ENCODE measurements around the gene EPN3.

EPN3 gene

GRCh38 chr17:50581316-50581715, 48.8 kb downstream of the EPN3 start:
- Histone ChIP-seq H3K4me3 (ENCODE audit: low read depth, low read length) (no peak overlapping the region), H3K9ac (ENCODE audit: low read length) (no peak overlapping the region), H2BK12ac (ENCODE audit: low read length) (no peak overlapping the region), H3K4ac (ENCODE audit: low read depth, low read length) (no peak overlapping the region), H3K14ac (ENCODE audit: low read length) (no peak overlapping the region), H3K9me3 (ENCODE audit: insufficient read depth, low read depth, low read length) (no peaks in the 10 kb centered on the region), H3K36me3 (ENCODE audit: control insufficient read depth in 1 of 2, insufficient read depth in 2 of 2, low read length in 2 of 2) (no peaks in the 10 kb centered on the region), H2AFZ (ENCODE audit: insufficient read depth, low read length, poor library complexity) (no peak overlapping the region), H3K79me2 (ENCODE audit: control insufficient read depth, insufficient read depth, low read length, poor library complexity) (no peaks in the 10 kb centered on the region), H3K4me1 (ENCODE audit: control insufficient read depth in 1 of 2, insufficient read depth in 2 of 2, low read length in 2 of 2) (no peaks in the 10 kb centered on the region), H3K4me2 (ENCODE audit: low read length) (no peak overlapping the region), H4K8ac (ENCODE audit: low read depth, low read length) (no peak overlapping the region), H3K18ac (ENCODE audit: low read length) (no peak overlapping the region), H3K27me3 (ENCODE audit: insufficient read depth, low read length) (no peaks in the 10 kb centered on the region), H4K91ac (ENCODE audit: low read depth, low read length) (no peak overlapping the region), H2BK120ac (ENCODE audit: insufficient read depth, low read length, poor library complexity) (no peak overlapping the region), H3K23ac (ENCODE audit: low read length) (no peak overlapping the region), H2AK5ac (ENCODE audit: low read length) (no peak overlapping the region), H2BK5ac (ENCODE audit: low read depth, low read length, poor library complexity) (no peak overlapping the region), H3K27ac (ENCODE audit: low read depth, low read length) (no peak overlapping the region), H4K12ac (ENCODE audit: low read depth, low read length) (no peak overlapping the region), H3K79me1 (ENCODE audit: low read length) (no peaks in the 10 kb centered on the region)
- WGBS (ENCODE audit: extremely low coverage, insufficient coverage, insufficient read length) = no CpG with 5 or more reads among the region's 12 CpGs
- DNase-seq = no peak

- DNase-seq = no peak
- no peaks in the 10 kb centered on the region for H3K79me1 ChIP-seq (ENCODE audit: low read length)
- no peaks in the 10 kb centered on the region for H3K36me3 ChIP-seq (ENCODE audit: control insufficient read depth in 1 of 2, insufficient read depth in 2 of 2, low read length in 2 of 2)
- no peak overlapping the region for H3K4me2 ChIP-seq (ENCODE audit: low read length)
- no peak overlapping the region for H2BK120ac ChIP-seq (ENCODE audit: insufficient read depth, low read length, poor library complexity)
- no peak overlapping the region for H4K8ac ChIP-seq (ENCODE audit: low read depth, low read length)
- no peak overlapping the region for H4K12ac ChIP-seq (ENCODE audit: low read depth, low read length)
- no peak overlapping the region for H2BK5ac ChIP-seq (ENCODE audit: low read depth, low read length, poor library complexity)
- no peak overlapping the region for H4K91ac ChIP-seq (ENCODE audit: low read depth, low read length)
- no peaks in the 10 kb centered on the region for H3K9me3 ChIP-seq (ENCODE audit: insufficient read depth, low read depth, low read length)
- no peak overlapping the region for H2AK5ac ChIP-seq (ENCODE audit: low read length)
- no peak overlapping the region for H3K9ac ChIP-seq (ENCODE audit: low read length)
- H3K18ac ChIP-seq (ENCODE audit: low read length) = no peak overlapping the region
- H3K4ac ChIP-seq (ENCODE audit: low read depth, low read length) = no peak overlapping the region
- no peak overlapping the region for H3K27ac ChIP-seq (ENCODE audit: low read depth, low read length)
- no CpG with 5 or more reads among the region's 2 CpGs for WGBS (ENCODE audit: extremely low coverage, insufficient coverage, insufficient read length)
- H3K27me3 ChIP-seq (ENCODE audit: insufficient read depth, low read length) = no peaks in the 10 kb centered on the region
- H3K23ac ChIP-seq (ENCODE audit: low read length) = no peak overlapping the region
- H3K79me2 ChIP-seq (ENCODE audit: control insufficient read depth, insufficient read depth, low read length, poor library complexity) = no peaks in the 10 kb centered on the region
- no peak overlapping the region for H3K14ac ChIP-seq (ENCODE audit: low read length)
- no peak overlapping the region for H2AFZ ChIP-seq (ENCODE audit: insufficient read depth, low read length, poor library complexity)
- H3K4me1 ChIP-seq (ENCODE audit: control insufficient read depth in 1 of 2, insufficient read depth in 2 of 2, low read length in 2 of 2) = no peaks in the 10 kb centered on the region
- H2BK12ac ChIP-seq (ENCODE audit: low read length) = no peak overlapping the region
- no peak overlapping the region for H3K4me3 ChIP-seq (ENCODE audit: low read depth, low read length)
These were observed 50.2 kb downstream of the EPN3 start for GRCh38 chr17:50582741-50583140.

- no peak for DNase-seq
- H2BK5ac ChIP-seq (ENCODE audit: low read depth, low read length, poor library complexity) = no peak overlapping the region
- no peak overlapping the region for H3K4ac ChIP-seq (ENCODE audit: low read depth, low read length)
- no peak overlapping the region for H2BK12ac ChIP-seq (ENCODE audit: low read length)
- H3K18ac ChIP-seq (ENCODE audit: low read length) = no peak overlapping the region
- H4K12ac ChIP-seq (ENCODE audit: low read depth, low read length) = no peak overlapping the region
- no peak overlapping the region for H3K23ac ChIP-seq (ENCODE audit: low read length)
- H3K79me2 ChIP-seq (ENCODE audit: control insufficient read depth, insufficient read depth, low read length, poor library complexity) = no peaks in the 10 kb centered on the region
- no peaks in the 10 kb centered on the region for H3K36me3 ChIP-seq (ENCODE audit: control insufficient read depth in 1 of 2, insufficient read depth in 2 of 2, low read length in 2 of 2)
- H3K4me3 ChIP-seq (ENCODE audit: low read depth, low read length) = no peak overlapping the region
- H4K8ac ChIP-seq (ENCODE audit: low read depth, low read length) = no peak overlapping the region
- H3K4me2 ChIP-seq (ENCODE audit: low read length) = no peak overlapping the region
- no peaks in the 10 kb centered on the region for H3K4me1 ChIP-seq (ENCODE audit: control insufficient read depth in 1 of 2, insufficient read depth in 2 of 2, low read length in 2 of 2)
- H3K27ac ChIP-seq (ENCODE audit: low read depth, low read length) = no peak overlapping the region
- no peak overlapping the region for H2AFZ ChIP-seq (ENCODE audit: insufficient read depth, low read length, poor library complexity)
- H3K14ac ChIP-seq (ENCODE audit: low read length) = no peak overlapping the region
- no peak overlapping the region for H3K9ac ChIP-seq (ENCODE audit: low read length)
- H4K91ac ChIP-seq (ENCODE audit: low read depth, low read length) = no peak overlapping the region
- H3K27me3 ChIP-seq (ENCODE audit: insufficient read depth, low read length) = no peaks in the 10 kb centered on the region
- H3K79me1 ChIP-seq (ENCODE audit: low read length) = no peaks in the 10 kb centered on the region
- no peak overlapping the region for H2AK5ac ChIP-seq (ENCODE audit: low read length)
- no CpG with 5 or more reads among the region's 7 CpGs for WGBS (ENCODE audit: extremely low coverage, insufficient coverage, insufficient read length)
- no peaks in the 10 kb centered on the region for H3K9me3 ChIP-seq (ENCODE audit: insufficient read depth, low read depth, low read length)
- no peak overlapping the region for H2BK120ac ChIP-seq (ENCODE audit: insufficient read depth, low read length, poor library complexity)
These were observed 51.1 kb downstream of the EPN3 start for GRCh38 chr17:50583641-50584040.

GRCh38 chr17:50584116-50584515, 51.6 kb downstream of the EPN3 start:
- Histone ChIP-seq H3K79me2 (ENCODE audit: control insufficient read depth, insufficient read depth, low read length, poor library complexity) (no peaks in the 10 kb centered on the region), H3K4me2 (ENCODE audit: low read length) (no peak overlapping the region), H3K79me1 (ENCODE audit: low read length) (no peaks in the 10 kb centered on the region), H2BK120ac (ENCODE audit: insufficient read depth, low read length, poor library complexity) (no peak overlapping the region), H4K8ac (ENCODE audit: low read depth, low read length) (no peak overlapping the region), H3K27ac (ENCODE audit: low read depth, low read length) (no peak overlapping the region), H3K4me1 (ENCODE audit: control insufficient read depth in 1 of 2, insufficient read depth in 2 of 2, low read length in 2 of 2) (no peaks in the 10 kb centered on the region), H2AK5ac (ENCODE audit: low read length) (no peak overlapping the region), H3K4me3 (ENCODE audit: low read depth, low read length) (no peak overlapping the region), H3K27me3 (ENCODE audit: insufficient read depth, low read length) (no peaks in the 10 kb centered on the region), H3K9me3 (ENCODE audit: insufficient read depth, low read depth, low read length) (no peaks in the 10 kb centered on the region), H3K18ac (ENCODE audit: low read length) (no peak overlapping the region), H4K91ac (ENCODE audit: low read depth, low read length) (no peak overlapping the region), H3K4ac (ENCODE audit: low read depth, low read length) (no peak overlapping the region), H4K12ac (ENCODE audit: low read depth, low read length) (no peak overlapping the region), H2BK5ac (ENCODE audit: low read depth, low read length, poor library complexity) (no peak overlapping the region), H2AFZ (ENCODE audit: insufficient read depth, low read length, poor library complexity) (no peak overlapping the region), H3K9ac (ENCODE audit: low read length) (no peak overlapping the region), H3K36me3 (ENCODE audit: control insufficient read depth in 1 of 2, insufficient read depth in 2 of 2, low read length in 2 of 2) (no peaks in the 10 kb centered on the region), H3K23ac (ENCODE audit: low read length) (no peak overlapping the region), H3K14ac (ENCODE audit: low read length) (no peak overlapping the region), H2BK12ac (ENCODE audit: low read length) (no peak overlapping the region)
- no CpG with 5 or more reads among the region's 4 CpGs for WGBS (ENCODE audit: extremely low coverage, insufficient coverage, insufficient read length)
- no peak for DNase-seq
